Measurements from ENCODE around the gene EPB41L1.

EPB41L1 gene

GRCh38 chr20:36218380-36219064 is 64.0 kb downstream of the EPB41L1 start:
- peak in 15 of 56 donors; percentile 5 to 67 (median 20) for DNase-seq

GRCh38 chr20:36219671-36220220 is 65.2 kb downstream of the EPB41L1 start:
- DNase-seq: peak in 34 of 56 donors; percentile 3 to 81 (median 26)

- DNase-seq: peak in 4 of 56 donors; percentile 5 to 19 (median 14)
These were observed 71.1 kb downstream of the EPB41L1 start for GRCh38 chr20:36225666-36226065.

- DNase-seq: no peak
These were observed 74.2 kb downstream of the EPB41L1 start for GRCh38 chr20:36228770-36229169.

GRCh38 chr20:36230019-36230418 is 75.5 kb downstream of the EPB41L1 start:
- DNase-seq: no peak

GRCh38 chr20:36231331-36231730 is 76.8 kb downstream of the EPB41L1 start:
- DNase-seq: no peak

- DNase-seq: no peak
These were observed 80.3 kb downstream of the EPB41L1 start for GRCh38 chr20:36234771-36235320.

- peak in 53 of 56 donors; percentile 13 to 87 (median 67) for DNase-seq
These were observed 81.6 kb downstream of the EPB41L1 start, which contains the start of gene AAR2 for GRCh38 chr20:36235892-36236785. AAR2 (plus strand) TSS chr20:36236478; CDS start chr20:36239869, 3,391 bp downstream.

GRCh38 chr20:36236786-36237121 is 82.2 kb downstream of the EPB41L1 start:
- no peak for DNase-seq

- DNase-seq: no peak
These were observed 82.9 kb downstream of the EPB41L1 start for GRCh38 chr20:36237477-36237876.

GRCh38 chr20:36238153-36238552 is 83.6 kb downstream of the EPB41L1 start:
- DNase-seq: no peak

GRCh38 chr20:36238760-36239159 is 84.2 kb downstream of the EPB41L1 start:
- DNase-seq: no peak

GRCh38 chr20:36240076-36240475 is 85.5 kb downstream of the EPB41L1 start:
- no peak for DNase-seq

- DNase-seq: no peak
These were observed 87.1 kb downstream of the EPB41L1 start for GRCh38 chr20:36241678-36242077.

- DNase-seq: no peak
These were observed 89.2 kb downstream of the EPB41L1 start for GRCh38 chr20:36243726-36244125.

- no peak for DNase-seq
These were observed 91.9 kb downstream of the EPB41L1 start for GRCh38 chr20:36246401-36246800.

- peak in 5 of 56 donors; percentile 5 to 33 (median 11) for DNase-seq
These were observed 94.3 kb downstream of the EPB41L1 start for GRCh38 chr20:36248836-36249235.

GRCh38 chr20:36249450-36249849 is 94.9 kb downstream of the EPB41L1 start:
- DNase-seq: no peak

GRCh38 chr20:36251426-36251825 is 96.9 kb downstream of the EPB41L1 start:
- DNase-seq: no peak

- no peak for DNase-seq
These were observed 98.0 kb downstream of the EPB41L1 start for GRCh38 chr20:36252511-36252910.

GRCh38 chr20:36253036-36253435 is 98.5 kb downstream of the EPB41L1 start:
- no peak for DNase-seq

- no peak for DNase-seq
These were observed 99.5 kb downstream of the EPB41L1 start for GRCh38 chr20:36254076-36254475.
